ENCODE data around the gene ELMO1.

The ELMO1 gene

GRCh38 chr7:37332243-37333016 lies 116.2 kb downstream of the ELMO1 start:
- Histone ChIP-seq H3K27me3 (ENCODE audit: control insufficient read depth, insufficient read depth, low read length) (no peaks in the 10 kb centered on the region), H3K4me3 (ENCODE audit: low read depth, low read length) (no peak overlapping the region), H3K79me2 (peaks cover 12% of the 10 kb centered on the region), H3K9me3 (ENCODE audit: control insufficient read depth, low read length) (no peaks in the 10 kb centered on the region), H2AFZ (no peak overlapping the region), H3K9ac (no peak overlapping the region), H3K4me2 (ENCODE audit: low read length) (no peak overlapping the region), H3K4me1 (no peaks in the 10 kb centered on the region), H3K27ac (no peak overlapping the region), H3K36me3 (ENCODE audit: control insufficient read depth, insufficient read depth, low read length) (no peaks in the 10 kb centered on the region)
- no peak for TF ChIP-seq CTCF (IDR thresholded peaks at IDR 0.05)

- H3K9me3 ChIP-seq (ENCODE audit: control insufficient read depth, low read length), result no peaks in the 10 kb centered on the region
- H3K4me1 ChIP-seq, result no peaks in the 10 kb centered on the region
- no peak overlapping the region for H3K27ac ChIP-seq
- H3K4me3 ChIP-seq (ENCODE audit: low read depth, low read length), result no peak overlapping the region
- H3K9ac ChIP-seq, result no peak overlapping the region
- TF ChIP-seq CTCF (IDR thresholded peaks at IDR 0.05), result no peak
- no peaks in the 10 kb centered on the region for H3K36me3 ChIP-seq (ENCODE audit: control insufficient read depth, insufficient read depth, low read length)
- no peak overlapping the region for H3K4me2 ChIP-seq (ENCODE audit: low read length)
- no peaks in the 10 kb centered on the region for H3K27me3 ChIP-seq (ENCODE audit: control insufficient read depth, insufficient read depth, low read length)
- peaks cover 4% of the 10 kb centered on the region for H3K79me2 ChIP-seq
- H2AFZ ChIP-seq, result no peak overlapping the region
Measured at GRCh38 chr7:37330775-37331174, 117.9 kb downstream of the ELMO1 start.

GRCh38 chr7:37329940-37330339 lies 118.7 kb downstream of the ELMO1 start:
- no peak overlapping the region for H3K27ac ChIP-seq
- no peak for TF ChIP-seq CTCF (IDR thresholded peaks at IDR 0.05)
- peaks cover 4% of the 10 kb centered on the region for H3K79me2 ChIP-seq
- no peak overlapping the region for H3K9ac ChIP-seq
- H2AFZ ChIP-seq, result no peak overlapping the region
- no peak overlapping the region for H3K4me2 ChIP-seq (ENCODE audit: low read length)
- H3K27me3 ChIP-seq (ENCODE audit: control insufficient read depth, insufficient read depth, low read length), result no peaks in the 10 kb centered on the region
- no peaks in the 10 kb centered on the region for H3K4me1 ChIP-seq
- H3K4me3 ChIP-seq (ENCODE audit: low read depth, low read length), result no peak overlapping the region
- no peaks in the 10 kb centered on the region for H3K9me3 ChIP-seq (ENCODE audit: control insufficient read depth, low read length)
- H3K36me3 ChIP-seq (ENCODE audit: control insufficient read depth, insufficient read depth, low read length), result no peaks in the 10 kb centered on the region

- no peaks in the 10 kb centered on the region for H3K36me3 ChIP-seq (ENCODE audit: control insufficient read depth, insufficient read depth, low read length)
Measured at GRCh38 chr7:37327288-37327687, 121.4 kb downstream of the ELMO1 start.

More at GRCh38 chr7:37327288-37327687, 121.4 kb downstream of the ELMO1 start:
- H3K9ac ChIP-seq, result no peak overlapping the region
- no peak overlapping the region for H3K27ac ChIP-seq
- H3K79me2 ChIP-seq, result peaks cover 4% of the 10 kb centered on the region
- H2AFZ ChIP-seq, result no peak overlapping the region
- H3K4me2 ChIP-seq (ENCODE audit: low read length), result no peak overlapping the region
- no peaks in the 10 kb centered on the region for H3K4me1 ChIP-seq
- H3K4me3 ChIP-seq (ENCODE audit: low read depth, low read length), result no peak overlapping the region
- H3K9me3 ChIP-seq (ENCODE audit: control insufficient read depth, low read length), result no peaks in the 10 kb centered on the region
- no peaks in the 10 kb centered on the region for H3K27me3 ChIP-seq (ENCODE audit: control insufficient read depth, insufficient read depth, low read length)
- no peak for TF ChIP-seq CTCF (IDR thresholded peaks at IDR 0.05)
